ENCODE measurements around the gene NCS1.

DNA sequence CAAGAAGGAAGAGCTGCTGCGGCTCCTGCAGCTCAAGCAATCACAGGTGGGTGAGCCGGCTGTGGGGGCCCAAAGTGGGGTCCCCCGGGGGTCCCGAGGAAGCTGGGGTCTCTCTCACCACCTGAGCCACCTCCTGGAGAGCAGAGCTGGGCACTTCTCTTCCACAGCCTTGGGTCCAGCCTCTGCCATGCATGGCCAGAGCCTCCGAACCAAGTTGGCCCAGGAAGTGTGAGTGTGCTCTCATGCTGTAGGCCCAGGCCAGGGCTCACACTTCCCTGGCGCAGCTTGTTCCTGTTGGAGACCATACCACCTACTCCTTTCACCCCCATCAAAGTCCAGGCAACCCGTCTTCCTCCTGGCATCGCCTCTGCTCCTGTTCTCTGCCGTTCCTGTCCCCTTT, 113.1 kb downstream of the NCS1 start:
- no peak for TF ChIP-seq EP300 (IDR thresholded peaks at IDR 0.05; ENCODE audit: borderline replicate concordance)
- no peak for TF ChIP-seq YY1 (IDR thresholded peaks at IDR 0.05; ENCODE audit: low read depth)
- TF ChIP-seq RAD21 (IDR thresholded peaks at IDR 0.05; ENCODE audit: low read depth), result no peak

Data from Ishikawa (cell line).